Right ventricle myocardium inferior (tissue), 1 donor: ENCODE measurements around the gene OR4D10. TPM values are rescaled to one million over a fixed set of nuclear protein-coding genes. Genes with fewer than 3 reads are reported as not detected.
"Not testable (repeated sequence)": the region's sequence is repeated elsewhere in the genome, so short reads cannot be mapped to it uniquely, and the experiment has no call there.

Source experiments
- ATAC-seq: fragments of 200-7000 bp; cut with Tn5 transposase; one replicate; pipeline ENCODE4 v1.9.1; 2020; ENCODE audit warnings: mild to moderate bottlenecking, moderate library complexity
- DNase-seq: peaks from one replicate; pipeline ENCODE4 v3.0.0; 2021; ENCODE audit errors: missing footprints
- intact Hi-C: fragments of 100-400 bp; cut with DNase I; formaldehyde crosslinking; loops from one replicate; pipeline ENCODE4 v1.11.0; 2022
- long read RNA-seq: library from polyadenylated mRNA; unstranded; transcript quantifications from one replicate; pipeline ENCODE4 v2.0.0, GENCODE V29; 2021
- total RNA-seq: library from RNA; stranded (reverse); fragmentation: NEBNext Ultra II Directional; extraction: Animal tissue kit (Norgen Biotek cat#: 25700); gene quantifications from one replicate; pipeline ENCODE4 v1.2.1, GENCODE V29; 2021
- donor health status: DM: no; HTN: yes; CAD: no; lungs with severe emphysema.

The OR4D10 gene
- not detected for total RNA-seq
- long read RNA-seq, result 0 reads

- ATAC-seq (no peak), DNase-seq (no peak)
- intact Hi-C loops, result no loop called here
Measured at GRCh38 chr11:59473015-59473414, at the start of gene OR4D10. Gene OR4D10, plus strand, starts transcription at chr11:59473315. Its CDS starts 4,115 bp downstream, at chr11:59477430.

- no peak for DNase-seq
- intact Hi-C loops, result loop anchor here (10.0 kb wide), 1 partner anchor 249 kb away; the partner anchor contains the start of gene DTX4
- ATAC-seq, result no peak
Measured at GRCh38 chr11:59423835-59424234, 49.3 kb upstream of the OR4D10 start.

GRCh38 chr11:59425131-59425530, 48.0 kb upstream of the OR4D10 start:
- DNase-seq (no peak), ATAC-seq (no peak)
- intact Hi-C loops, result loop anchor here (10.0 kb wide), 1 partner anchor 250 kb away; the partner anchor contains the start of gene DTX4

GRCh38 chr11:59426361-59427067, 46.6 kb upstream of the OR4D10 start, which contains the start of gene OR5A2:
Gene OR5A2, minus strand, starts transcription at chr11:59426413. Its CDS starts 3,460 bp downstream, at chr11:59422953.
- no peak for DNase-seq
- no peak for ATAC-seq
- intact Hi-C loops, result loop anchor here (10.0 kb wide), 1 partner anchor 252 kb away; the partner anchor contains the start of gene DTX4

- ATAC-seq (no peak), DNase-seq (no peak)
- intact Hi-C loops, result loop anchor here (10.0 kb wide), 1 partner anchor 252 kb away; the partner anchor contains the start of gene DTX4
Measured at GRCh38 chr11:59427068-59427382, 46.1 kb upstream of the OR4D10 start.

- no peak for DNase-seq
- intact Hi-C loops, result loop anchor here (10.0 kb wide), 1 partner anchor 255 kb away; the partner anchor contains the start of gene DTX4
- no peak for ATAC-seq
Measured at GRCh38 chr11:59429924-59430516, 43.1 kb upstream of the OR4D10 start.

- no peak for DNase-seq
- intact Hi-C loops, result no loop called here
- no peak for ATAC-seq
Measured at GRCh38 chr11:59436169-59436568, 36.9 kb upstream of the OR4D10 start, which contains the start of gene OR5A1. Gene OR5A1, plus strand, starts transcription at chr11:59436469. Its CDS starts 6,700 bp downstream, at chr11:59443169.

GRCh38 chr11:59437770-59438169, 35.3 kb upstream of the OR4D10 start:
- intact Hi-C loops, result no loop called here
- no peak for DNase-seq
- no peak for ATAC-seq

GRCh38 chr11:59445624-59446023, 27.5 kb upstream of the OR4D10 start:
- DNase-seq, ATAC-seq, intact Hi-C loops: not testable (repeated sequence)

GRCh38 chr11:59448484-59448883, 24.6 kb upstream of the OR4D10 start:
- intact Hi-C loops, result no loop called here
- ATAC-seq (no peak), DNase-seq (no peak)

GRCh38 chr11:59456661-59457060, 16.5 kb upstream of the OR4D10 start, which contains the start of gene OR4D6:
Gene OR4D6, plus strand, starts transcription at chr11:59456961. Its CDS starts 0 bp downstream, at chr11:59456961.
- ATAC-seq (no peak), DNase-seq (no peak)
- intact Hi-C loops, result no loop called here

- ATAC-seq, result no peak
- intact Hi-C loops, result no loop called here
- no peak for DNase-seq
Measured at GRCh38 chr11:59459916-59460315, 13.2 kb upstream of the OR4D10 start.

- DNase-seq (no peak), ATAC-seq (peak; percentile 31)
- intact Hi-C loops, result no loop called here
Measured at GRCh38 chr11:59463190-59463641, 9.9 kb upstream of the OR4D10 start.

- intact Hi-C loops, result no loop called here
- no peak for DNase-seq
- ATAC-seq, result no peak
Measured at GRCh38 chr11:59475176-59475575, 2.1 kb downstream of the OR4D10 start.

- no peak for ATAC-seq
- no peak for DNase-seq
- intact Hi-C loops, result no loop called here
Measured at GRCh38 chr11:59479906-59480305, 6.8 kb downstream of the OR4D10 start.

GRCh38 chr11:59480359-59480758, 7.2 kb downstream of the OR4D10 start:
- DNase-seq, result no peak
- intact Hi-C loops, result no loop called here

GRCh38 chr11:59501931-59502330, 28.8 kb downstream of the OR4D10 start:
- intact Hi-C loops, result no loop called here
- DNase-seq (no peak), ATAC-seq (no peak)

More at GRCh38 chr11:59480359-59480758, 7.2 kb downstream of the OR4D10 start:
- no peak for ATAC-seq

GRCh38 chr11:59503276-59503675, 30.2 kb downstream of the OR4D10 start, which contains the start of gene OR4D11:
Gene OR4D11, plus strand, starts transcription at chr11:59503576. Its CDS starts 0 bp downstream, at chr11:59503576.
- intact Hi-C loops, result no loop called here
- no peak for DNase-seq
- no peak for ATAC-seq

- ATAC-seq (no peak), DNase-seq (no peak)
- intact Hi-C loops, result no loop called here
Measured at GRCh38 chr11:59510941-59511589, 38.0 kb downstream of the OR4D10 start, which contains the start of gene OR4D9. Gene OR4D9, plus strand, starts transcription at chr11:59511539. Its CDS starts 3,374 bp downstream, at chr11:59514913.
